ENCODE results near the gene GULP1. TPM values are rescaled to one million over a fixed set of nuclear protein-coding genes. Genes with fewer than 3 reads are reported as not detected.

The GULP1 gene
- total RNA-seq, 1 donor from 2014 or later: not detected

DNA sequence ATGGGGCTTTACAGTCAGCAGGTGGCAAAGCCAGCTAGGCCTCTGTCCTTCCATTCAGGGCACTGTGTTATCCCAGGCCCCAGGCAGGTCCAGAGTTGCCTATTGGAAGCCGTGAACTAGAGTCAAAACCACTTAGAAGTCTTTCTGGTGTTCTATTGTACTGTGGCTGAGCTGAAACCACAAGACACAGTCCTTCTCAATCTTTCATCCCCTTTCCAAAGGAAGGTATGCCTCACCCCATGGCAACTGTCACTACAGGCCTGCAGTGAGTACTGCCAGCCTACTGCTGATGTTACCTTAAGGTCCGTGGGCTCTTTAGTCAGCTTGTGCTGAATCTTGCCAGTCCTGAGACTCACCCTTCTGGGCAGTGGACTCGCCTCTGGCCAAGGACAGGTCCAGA lies 181.6 kb downstream of the GULP1 start:
- H3K4me1 Mint-ChIP-seq: no peaks in the 10 kb centered on the region
- H3K9me3 Mint-ChIP-seq: peaks cover 2% of the 10 kb centered on the region
- no peak overlapping the region for H3K27ac Mint-ChIP-seq
- intact Hi-C loops (cut with micrococcal nuclease): no loop called here
- CTCF ChIA-PET: no interaction called here
- H3K36me3 Mint-ChIP-seq (ENCODE audit: low read depth): no peaks in the 10 kb centered on the region
- TF ChIP-seq, protein P1, sequence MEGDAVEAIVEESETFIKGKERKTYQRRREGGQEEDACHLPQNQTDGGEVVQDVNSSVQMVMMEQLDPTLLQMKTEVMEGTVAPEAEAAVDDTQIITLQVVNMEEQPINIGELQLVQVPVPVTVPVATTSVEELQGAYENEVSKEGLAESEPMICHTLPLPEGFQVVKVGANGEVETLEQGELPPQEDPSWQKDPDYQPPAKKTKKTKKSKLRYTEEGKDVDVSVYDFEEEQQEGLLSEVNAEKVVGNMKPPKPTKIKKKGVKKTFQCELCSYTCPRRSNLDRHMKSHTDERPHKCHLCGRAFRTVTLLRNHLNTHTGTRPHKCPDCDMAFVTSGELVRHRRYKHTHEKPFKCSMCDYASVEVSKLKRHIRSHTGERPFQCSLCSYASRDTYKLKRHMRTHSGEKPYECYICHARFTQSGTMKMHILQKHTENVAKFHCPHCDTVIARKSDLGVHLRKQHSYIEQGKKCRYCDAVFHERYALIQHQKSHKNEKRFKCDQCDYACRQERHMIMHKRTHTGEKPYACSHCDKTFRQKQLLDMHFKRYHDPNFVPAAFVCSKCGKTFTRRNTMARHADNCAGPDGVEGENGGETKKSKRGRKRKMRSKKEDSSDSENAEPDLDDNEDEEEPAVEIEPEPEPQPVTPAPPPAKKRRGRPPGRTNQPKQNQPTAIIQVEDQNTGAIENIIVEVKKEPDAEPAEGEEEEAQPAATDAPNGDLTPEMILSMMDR (IDR thresholded peaks at IDR 0.05): no peak
- no peak for ATAC-seq (ENCODE audit: low read depth)
- POLR2A ChIA-PET: no interaction called here
- no peaks in the 10 kb centered on the region for H3K27me3 Mint-ChIP-seq
- DNase-seq: no peak
- H3K4me3 Mint-ChIP-seq: no peak overlapping the region

DNA sequence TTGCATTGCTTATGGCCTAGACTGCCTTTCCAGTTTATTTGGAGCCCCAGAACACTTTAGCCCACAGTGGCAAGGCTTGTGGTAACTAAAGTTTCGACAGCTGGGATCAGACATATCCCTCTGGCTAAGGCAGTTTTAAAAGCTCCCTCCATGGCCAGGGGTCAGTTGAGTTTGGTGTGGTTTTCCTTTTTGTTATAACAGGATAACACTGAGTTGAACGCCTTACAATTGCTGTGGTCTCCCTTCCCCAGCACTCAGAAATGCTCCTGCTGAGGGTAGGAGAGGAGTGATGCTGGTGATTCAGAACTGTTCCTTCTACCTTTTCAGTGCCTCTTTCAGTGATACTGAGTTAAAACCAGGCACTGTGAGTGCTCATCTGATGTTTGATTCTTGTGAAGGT lies 182.6 kb downstream of the GULP1 start:
- Mint-ChIP-seq H3K4me3 (no peak overlapping the region), H3K36me3 (ENCODE audit: low read depth) (no peaks in the 10 kb centered on the region), H3K4me1 (no peaks in the 10 kb centered on the region), H3K27ac (no peak overlapping the region), H3K27me3 (no peaks in the 10 kb centered on the region), H3K9me3 (peaks cover 2% of the 10 kb centered on the region)
- TF ChIP-seq, protein P1 (IDR thresholded peaks at IDR 0.05): no peak
- POLR2A ChIA-PET: no interaction called here
- ATAC-seq (ENCODE audit: low read depth) (no peak), DNase-seq (no peak)
- CTCF ChIA-PET: no interaction called here
- intact Hi-C loops (cut with micrococcal nuclease): no loop called here

DNA sequence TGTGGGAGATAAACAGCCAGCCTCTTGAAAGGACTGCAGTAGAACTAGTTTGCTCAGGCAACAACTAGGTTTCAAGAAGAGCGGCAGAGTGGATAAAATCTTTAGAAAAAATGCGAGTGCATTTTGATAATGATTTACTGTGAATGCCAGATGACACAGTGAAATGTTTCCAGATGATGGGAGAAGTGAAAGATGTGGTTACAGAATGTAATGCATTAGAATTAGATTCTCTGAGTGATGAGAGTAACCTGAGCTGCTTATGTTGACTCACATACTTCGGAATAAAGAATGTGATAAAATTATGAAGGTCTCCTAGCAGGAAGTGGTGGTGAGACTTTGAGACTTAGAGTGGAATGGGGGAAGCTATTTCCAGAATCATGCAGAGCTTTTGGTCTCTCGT lies 184.3 kb downstream of the GULP1 start:
- intact Hi-C loops (cut with micrococcal nuclease): no loop called here
- no peak for DNase-seq
- peaks cover 2% of the 10 kb centered on the region for H3K9me3 Mint-ChIP-seq
- no peak for ATAC-seq (ENCODE audit: low read depth)
- ChIA-PET POLR2A (no interaction called here), CTCF (no interaction called here)
- H3K4me3 Mint-ChIP-seq: no peak overlapping the region
- H3K27ac Mint-ChIP-seq: no peak overlapping the region
- H3K36me3 Mint-ChIP-seq (ENCODE audit: low read depth): no peaks in the 10 kb centered on the region
- TF ChIP-seq, protein P1 (IDR thresholded peaks at IDR 0.05): no peak
- no peaks in the 10 kb centered on the region for H3K27me3 Mint-ChIP-seq
- H3K4me1 Mint-ChIP-seq: no peaks in the 10 kb centered on the region

DNA sequence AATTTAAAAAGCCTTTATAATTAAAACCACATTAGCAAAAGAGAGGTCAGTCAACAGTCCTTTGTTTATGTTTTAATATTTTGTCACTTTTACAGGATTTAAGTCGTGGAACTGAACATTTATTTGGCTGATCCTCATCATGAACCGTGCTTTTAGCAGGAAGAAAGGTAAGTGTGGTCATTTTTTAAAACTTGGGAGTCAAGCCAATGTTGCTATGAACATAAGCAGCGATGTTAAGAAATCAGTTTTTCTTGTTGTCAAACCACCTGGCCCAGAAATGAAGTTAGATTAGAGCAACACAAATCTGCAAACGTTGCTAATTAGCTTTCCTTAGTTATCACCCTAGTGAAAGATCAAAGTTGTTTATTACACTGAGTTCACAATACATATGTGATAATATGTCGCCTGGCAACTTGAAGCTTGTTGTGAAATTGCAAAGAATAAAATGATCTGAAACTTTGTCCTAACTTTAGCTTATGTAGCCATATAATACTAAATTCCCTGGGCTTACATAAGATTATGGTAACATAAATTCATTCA lies 186.0 kb downstream of the GULP1 start:
- intact Hi-C loops (cut with micrococcal nuclease): no loop called here
- POLR2A ChIA-PET: no interaction called here

DNA sequence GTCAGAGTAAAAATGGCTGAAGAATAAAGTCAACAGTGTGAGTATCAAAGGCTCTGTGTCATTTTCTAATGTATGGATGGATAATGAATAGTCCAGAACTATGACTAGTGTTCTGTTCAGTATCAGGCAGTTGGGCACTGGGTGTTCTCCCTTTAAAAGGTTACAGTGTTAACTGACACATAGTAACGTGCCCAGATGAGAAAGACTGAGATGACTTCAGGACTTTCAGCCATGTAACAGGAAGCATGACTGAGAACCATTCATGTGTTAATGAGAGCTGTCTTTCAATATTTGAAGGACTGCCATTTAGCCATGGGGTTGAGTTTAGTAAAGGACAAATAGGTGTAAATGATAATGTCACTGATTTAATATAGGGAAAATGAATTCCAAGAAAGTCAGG lies 187.1 kb downstream of the GULP1 start:
- Mint-ChIP-seq H3K9me3 (no peaks in the 10 kb centered on the region), H3K36me3 (ENCODE audit: low read depth) (no peaks in the 10 kb centered on the region), H3K4me1 (no peaks in the 10 kb centered on the region), H3K27me3 (no peaks in the 10 kb centered on the region), H3K27ac (no peak overlapping the region), H3K4me3 (no peak overlapping the region)
- CTCF ChIA-PET: no interaction called here
- no peak for ATAC-seq (ENCODE audit: low read depth)
- POLR2A ChIA-PET: no interaction called here
- intact Hi-C loops (cut with micrococcal nuclease): no loop called here
- no peak for DNase-seq
- TF ChIP-seq, protein P1 (IDR thresholded peaks at IDR 0.05): no peak

More for the DNA sequence above, 186.0 kb downstream of the GULP1 start:
- Mint-ChIP-seq H3K4me3 (no peak overlapping the region), H3K27me3 (no peaks in the 10 kb centered on the region), H3K9me3 (no peaks in the 10 kb centered on the region), H3K4me1 (no peaks in the 10 kb centered on the region), H3K36me3 (ENCODE audit: low read depth) (no peaks in the 10 kb centered on the region), H3K27ac (no peak overlapping the region)
- DNase-seq (no peak), ATAC-seq (ENCODE audit: low read depth) (no peak)
- CTCF ChIA-PET: no interaction called here
- TF ChIP-seq, protein P1 (IDR thresholded peaks at IDR 0.05): no peak
